ENCODE data around the gene CIRBP. TPM values are rescaled to one million over a fixed set of nuclear protein-coding genes. Genes with fewer than 3 reads are reported as not detected.

The CIRBP gene
- total RNA-seq, 3 donors from 2014 or later: 281 to 507 (median 300) TPM

GRCh38 chr19:1222394-1222793, 46.7 kb upstream of the CIRBP start:
- DNase-seq (no peak), ATAC-seq (no peak)
- Histone ChIP-seq H3K4me1 (ENCODE audit: low read depth) (no peaks in the 10 kb centered on the region), H3K4me3 (no peak overlapping the region), H3K9me3 (no peaks in the 10 kb centered on the region), H3K36me3 (ENCODE audit: low read depth) (no peaks in the 10 kb centered on the region)
- intact Hi-C loops (cut with DNase I, micrococcal nuclease): no loop called here
- TF ChIP-seq CTCF (IDR thresholded peaks at IDR 0.05): no peak

GRCh38 chr19:1223018-1223855, 45.9 kb upstream of the CIRBP start:
- intact Hi-C loops (cut with DNase I, micrococcal nuclease): no loop called here
- Histone ChIP-seq H3K9me3 (no peaks in the 10 kb centered on the region), H3K4me1 (ENCODE audit: low read depth) (no peaks in the 10 kb centered on the region), H3K36me3 (ENCODE audit: low read depth) (peaks cover 3% of the 10 kb centered on the region), H3K4me3 (no peak overlapping the region)
- ATAC-seq: no peak
- DNase-seq: no peak
- no peak for TF ChIP-seq CTCF (IDR thresholded peaks at IDR 0.05)

GRCh38 chr19:1224047-1224825, 44.9 kb upstream of the CIRBP start:
- Histone ChIP-seq H3K4me1 (ENCODE audit: low read depth) (no peaks in the 10 kb centered on the region), H3K9me3 (no peaks in the 10 kb centered on the region), H3K4me3 (no peak overlapping the region), H3K36me3 (ENCODE audit: low read depth) (peaks cover 3% of the 10 kb centered on the region)
- no peak for TF ChIP-seq CTCF (IDR thresholded peaks at IDR 0.05)
- intact Hi-C loops (cut with DNase I, micrococcal nuclease): no loop called here
- no peak for DNase-seq
- ATAC-seq: no peak

GRCh38 chr19:1224847-1225246, 44.3 kb upstream of the CIRBP start:
- TF ChIP-seq CTCF (IDR thresholded peaks at IDR 0.05): no peak
- no peak for ATAC-seq
- DNase-seq: no peak
- no peak overlapping the region for H3K4me3 ChIP-seq
- H3K4me1 ChIP-seq (ENCODE audit: low read depth): no peaks in the 10 kb centered on the region
- H3K9me3 ChIP-seq: no peaks in the 10 kb centered on the region
- H3K36me3 ChIP-seq (ENCODE audit: low read depth): peaks cover 3% of the 10 kb centered on the region
- intact Hi-C loops (cut with DNase I, micrococcal nuclease): no loop called here

- H3K4me1 ChIP-seq (ENCODE audit: low read depth): no peaks in the 10 kb centered on the region
- intact Hi-C loops (cut with DNase I, micrococcal nuclease): no loop called here
- DNase-seq: no peak
- ATAC-seq: no peak
- TF ChIP-seq CTCF (IDR thresholded peaks at IDR 0.05): no peak
- no peaks in the 10 kb centered on the region for H3K9me3 ChIP-seq
- no peak overlapping the region for H3K4me3 ChIP-seq
- H3K36me3 ChIP-seq (ENCODE audit: low read depth): peaks cover 3% of the 10 kb centered on the region
These were observed 43.5 kb upstream of the CIRBP start for GRCh38 chr19:1225440-1226226.
